Peyer's patch (tissue), 4 donors: ENCODE measurements around the gene ARMC9. TPM values are rescaled to one million over a fixed set of nuclear protein-coding genes. Genes with fewer than 3 reads are reported as not detected.

ENCODE experiments used
- DNase-seq, 3 donors: peaks; one replicate each; pipeline ENCODE4 v3.0.0-alpha.2; 2017 to 2019
- H3K27ac ChIP-seq, 4 donors: fragments of 200-600 bp; sonication (generic); one replicate each; pipeline ENCODE4 v1.5.1; 2016 to 2019
- H3K27me3 ChIP-seq, 2 donors: fragments of 200-600 bp; sonication (generic); one replicate each; pipeline ENCODE4 v1.5.1; 2019
- H3K36me3 ChIP-seq, 3 donors: fragments of 200-600 bp; sonication (generic); one replicate each; pipeline ENCODE4 v1.5.1; 2016 to 2019
- H3K4me1 ChIP-seq, 4 donors: fragments of 200-600 bp; sonication (generic); one replicate each; pipeline ENCODE4 v1.5.1; 2016 to 2019
- H3K4me3 ChIP-seq, 4 donors: fragments of 200-600 bp; sonication (generic); 1 replicate in 3 of 4; 2 replicates in 1 of 4; pipeline ENCODE4 v1.5.1; 2016 to 2019; ENCODE audit warnings: mild to moderate bottlenecking in 1 of 4
- H3K9me3 ChIP-seq, 4 donors: fragments of 200-600 bp; sonication (generic); one replicate each; pipeline ENCODE4 v1.5.1; 2016 to 2019; ENCODE audit warnings: mild to moderate bottlenecking in 1 of 4
- CTCF ChIP-seq, 6 experiments: fragments of 450-650 bp in 4 of 6; fragments of 200-600 bp in 2 of 6; sonication (generic) in 1 of 6; IDR thresholded peaks; one replicate each; pipeline ENCODE4 v1.5.1; 2017 to 2019; ENCODE audit warnings: antibody characterized with exemption in 6 of 6, mild to moderate bottlenecking in 3 of 6, moderate library complexity in 1 of 6
- POLR2A ChIP-seq, 2 donors: fragments of 450-650 bp; IDR thresholded peaks; one replicate each; pipeline ENCODE4 v1.5.1; 2017; ENCODE audit warnings: antibody characterized with exemption in 2 of 2, mild to moderate bottlenecking in 2 of 2, moderate library complexity in 2 of 2
- total RNA-seq, 4 donors: library from RNA; depleted of rRNA; stranded (reverse); fragments of >200 nt; gene quantifications; one replicate each; pipeline ENCODE4 v1.1.0, GENCODE V29; 2016

Gene ARMC9
- total RNA-seq, 4 donors from 2014 or later = 3.3 to 15.7 (median 10.5) TPM

- Histone ChIP-seq H3K27ac (peak overlapping the region in 3 of 4 donors; percentile 84 to 91 (median 89)), H3K4me3 (peak overlapping the region in 2 of 4 donors; percentile 32 to 66), H3K27me3 (no peaks in the 10 kb centered on the region), H3K9me3 (no peaks in the 10 kb centered on the region), H3K36me3 (no peaks in the 10 kb centered on the region), H3K4me1 (peaks cover 0 to 13% (median 5%) of the 10 kb centered on the region in 4 donors)
- TF ChIP-seq POLR2A (IDR thresholded peaks at IDR 0.05) (peak; percentile 65 to 72), CTCF (IDR thresholded peaks at IDR 0.05) (no peak)
- DNase-seq = peak in 2 of 3 donors; percentile 74 to 83
Measured at GRCh38 chr2:231413921-231414476, 215.6 kb downstream of the ARMC9 start.

- H3K36me3 ChIP-seq = no peaks in the 10 kb centered on the region
- H3K4me3 ChIP-seq = peak overlapping the region in 1 of 4 donors; percentile 18
- no peak for TF ChIP-seq CTCF (IDR thresholded peaks at IDR 0.05)
- no peak for TF ChIP-seq POLR2A (IDR thresholded peaks at IDR 0.05)
- no peaks in the 10 kb centered on the region for H3K27me3 ChIP-seq
- H3K27ac ChIP-seq = peak overlapping the region in 3 of 4 donors; percentile 30 to 91 (median 66)
- H3K9me3 ChIP-seq = no peaks in the 10 kb centered on the region
- peaks cover 0 to 9% (median 5%) of the 10 kb centered on the region in 4 donors for H3K4me1 ChIP-seq
- DNase-seq = no peak
Measured at GRCh38 chr2:231415029-231415428, 216.6 kb downstream of the ARMC9 start.

GRCh38 chr2:231418820-231419640 lies 220.6 kb downstream of the ARMC9 start:
- Histone ChIP-seq H3K27me3 (no peaks in the 10 kb centered on the region), H3K27ac (no peak overlapping the region), H3K36me3 (no peaks in the 10 kb centered on the region), H3K4me1 (peaks cover 0 to 5% (median 0%) of the 10 kb centered on the region in 4 donors), H3K9me3 (no peaks in the 10 kb centered on the region), H3K4me3 (no peak overlapping the region)
- TF ChIP-seq POLR2A (IDR thresholded peaks at IDR 0.05) = no peak
- DNase-seq = no peak

- no peak overlapping the region for H3K27ac ChIP-seq
- H3K27me3 ChIP-seq = no peaks in the 10 kb centered on the region
- no peak overlapping the region for H3K4me3 ChIP-seq
- no peak for DNase-seq
- TF ChIP-seq POLR2A (IDR thresholded peaks at IDR 0.05) (no peak), CTCF (IDR thresholded peaks at IDR 0.05) (no peak)
- no peaks in the 10 kb centered on the region for H3K36me3 ChIP-seq
- H3K4me1 ChIP-seq = no peaks in the 10 kb centered on the region
- H3K9me3 ChIP-seq = no peaks in the 10 kb centered on the region
Measured at GRCh38 chr2:231421051-231421580, 222.7 kb downstream of the ARMC9 start.

GRCh38 chr2:231422056-231422455 lies 223.6 kb downstream of the ARMC9 start:
- DNase-seq = no peak
- Histone ChIP-seq H3K9me3 (no peaks in the 10 kb centered on the region), H3K4me3 (no peak overlapping the region), H3K4me1 (no peaks in the 10 kb centered on the region), H3K27ac (no peak overlapping the region), H3K27me3 (no peaks in the 10 kb centered on the region), H3K36me3 (no peaks in the 10 kb centered on the region)
- TF ChIP-seq CTCF (IDR thresholded peaks at IDR 0.05) (no peak), POLR2A (IDR thresholded peaks at IDR 0.05) (no peak)

- no peaks in the 10 kb centered on the region for H3K4me1 ChIP-seq
- H3K9me3 ChIP-seq = no peaks in the 10 kb centered on the region
- no peak overlapping the region for H3K4me3 ChIP-seq
- no peak for DNase-seq
- no peaks in the 10 kb centered on the region for H3K27me3 ChIP-seq
- no peaks in the 10 kb centered on the region for H3K36me3 ChIP-seq
- TF ChIP-seq POLR2A (IDR thresholded peaks at IDR 0.05) (no peak), CTCF (IDR thresholded peaks at IDR 0.05) (no peak)
- H3K27ac ChIP-seq = no peak overlapping the region
Measured at GRCh38 chr2:231423176-231423575, 224.7 kb downstream of the ARMC9 start.
